ENCODE data around the gene PCNT. TPM values are rescaled to one million over a fixed set of nuclear protein-coding genes. Genes with fewer than 3 reads are reported as not detected.

Gene PCNT
- total and polyA plus RNA-seq, 10 of the 15 experiments (the other 5 are each of a cell fraction or from before 2014, with no cell fraction given): 2.9 to 39.6 (median 20.5) TPM

- TF ChIP-seq SP1 (IDR thresholded peaks at IDR 0.05; ENCODE audit: low read depth, low read length) (no peak), IKZF2 (IDR thresholded peaks at IDR 0.05) (no peak), ZBTB11 (CRISPR knock-in tag; IDR thresholded peaks at IDR 0.05) (no peak), CBFB (IDR thresholded peaks at IDR 0.05; ENCODE audit: low read depth) (no peak), BCL11A (IDR thresholded peaks at IDR 0.05; ENCODE audit: low read depth, low read length) (no peak)
- TF ChIP-seq, protein P1, sequence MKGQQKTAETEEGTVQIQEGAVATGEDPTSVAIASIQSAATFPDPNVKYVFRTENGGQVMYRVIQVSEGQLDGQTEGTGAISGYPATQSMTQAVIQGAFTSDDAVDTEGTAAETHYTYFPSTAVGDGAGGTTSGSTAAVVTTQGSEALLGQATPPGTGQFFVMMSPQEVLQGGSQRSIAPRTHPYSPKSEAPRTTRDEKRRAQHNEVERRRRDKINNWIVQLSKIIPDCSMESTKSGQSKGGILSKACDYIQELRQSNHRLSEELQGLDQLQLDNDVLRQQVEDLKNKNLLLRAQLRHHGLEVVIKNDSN (IDR thresholded peaks at IDR 0.05; ENCODE audit: borderline replicate concordance, extremely low read length, insufficient read depth, low read depth, low read length): no peak
Observed at GRCh38 chr21:46391773-46392172, 67.8 kb downstream of the PCNT start (continued).

GRCh38 chr21:46392921-46393320 lies 69.0 kb downstream of the PCNT start:
- no peaks in the 10 kb centered on the region for H3K9me3 ChIP-seq (replicated peaks; ENCODE audit: control insufficient read depth, insufficient read depth, low read length)
- H3K79me2 ChIP-seq (ENCODE audit: control insufficient read depth, insufficient read depth, low read length): no peaks in the 10 kb centered on the region
- no peak for ATAC-seq
- RAD21 ChIA-PET (ENCODE audit: unreplicated experiment): no interaction called here
- SMC1A ChIA-PET (ENCODE audit: uncharacterized antibody, unreplicated experiment): no interaction called here
- no peak overlapping the region for H3K4me3 ChIP-seq
- CTCF ChIA-PET: no interaction called here
- no peaks in the 10 kb centered on the region for H4K20me1 ChIP-seq (ENCODE audit: control insufficient read depth, insufficient read depth)
- no TSS peak for BruUV-seq (replicated peaks)
- H3K4me2 ChIP-seq (ENCODE audit: control insufficient read depth, insufficient read depth): no peak overlapping the region
- no peak overlapping the region for H3K9ac ChIP-seq (ENCODE audit: control insufficient read depth, insufficient read depth, low read length)
- no peak for FAIRE-seq
- H3K36me3 ChIP-seq (ENCODE audit: control insufficient read depth in 2 of 2, insufficient read depth in 2 of 2, low read length in 1 of 2): peaks cover 0 to 38% of the 10 kb centered on the region in 2 experiments; a peak in 3 of 4 replicates
- H3K27me3 ChIP-seq (replicated peaks in 1 of 2; ENCODE audit: control insufficient read depth in 2 of 2, insufficient read depth in 2 of 2, low read length in 1 of 2): no peaks in the 10 kb centered on the region
- POLR2A ChIA-PET: no interaction called here
- no peak overlapping the region for H2AFZ ChIP-seq (ENCODE audit: control insufficient read depth, low read depth, low read length)
- in situ Hi-C loops (cut with MboI) (no loop called here), intact Hi-C loops (cut with micrococcal nuclease; ENCODE audit: unreplicated experiment) (no loop called here)
- no peak for DNase-seq (ENCODE audit: low read depth, low spot score)
- H3K4me1 ChIP-seq (ENCODE audit: control insufficient read depth, insufficient read depth, low read length): no peaks in the 10 kb centered on the region
- H3K27ac ChIP-seq (ENCODE audit: control insufficient read depth, insufficient read depth): no peak overlapping the region
- WGBS (ENCODE audit: insufficient coverage, insufficient replicate concordance, low lambda C conversion rate, missing lambda C conversion rate): 92% methylated on average over 13 of the region's 13 CpGs
- TF ChIP-seq SIX5 (IDR thresholded peaks at IDR 0.05; ENCODE audit: low read depth, low read length, severe bottlenecking) (no peak), SUZ12 (IDR thresholded peaks at IDR 0.05; ENCODE audit: unreplicated experiment) (no peak), CBX3 (IDR thresholded peaks at IDR 0.05; ENCODE audit: borderline replicate concordance, low read depth) (no peak), SRF (IDR thresholded peaks at IDR 0.05; ENCODE audit: low read depth in 2 of 2, low read length in 2 of 2) (no peak), ETV6 (conservative IDR thresholded peaks at IDR 0.05 in 1 of 2, IDR thresholded peaks at IDR 0.05 in 1 of 2; ENCODE audit: borderline replicate concordance in 1 of 2, low read depth in 1 of 2) (no peak), FOXM1 (IDR thresholded peaks at IDR 0.05; ENCODE audit: low read depth, low read length) (no peak), ASH2L (IDR thresholded peaks at IDR 0.05; ENCODE audit: borderline replicate concordance, low read depth) (no peak)
- TF ChIP-seq, protein P2, sequence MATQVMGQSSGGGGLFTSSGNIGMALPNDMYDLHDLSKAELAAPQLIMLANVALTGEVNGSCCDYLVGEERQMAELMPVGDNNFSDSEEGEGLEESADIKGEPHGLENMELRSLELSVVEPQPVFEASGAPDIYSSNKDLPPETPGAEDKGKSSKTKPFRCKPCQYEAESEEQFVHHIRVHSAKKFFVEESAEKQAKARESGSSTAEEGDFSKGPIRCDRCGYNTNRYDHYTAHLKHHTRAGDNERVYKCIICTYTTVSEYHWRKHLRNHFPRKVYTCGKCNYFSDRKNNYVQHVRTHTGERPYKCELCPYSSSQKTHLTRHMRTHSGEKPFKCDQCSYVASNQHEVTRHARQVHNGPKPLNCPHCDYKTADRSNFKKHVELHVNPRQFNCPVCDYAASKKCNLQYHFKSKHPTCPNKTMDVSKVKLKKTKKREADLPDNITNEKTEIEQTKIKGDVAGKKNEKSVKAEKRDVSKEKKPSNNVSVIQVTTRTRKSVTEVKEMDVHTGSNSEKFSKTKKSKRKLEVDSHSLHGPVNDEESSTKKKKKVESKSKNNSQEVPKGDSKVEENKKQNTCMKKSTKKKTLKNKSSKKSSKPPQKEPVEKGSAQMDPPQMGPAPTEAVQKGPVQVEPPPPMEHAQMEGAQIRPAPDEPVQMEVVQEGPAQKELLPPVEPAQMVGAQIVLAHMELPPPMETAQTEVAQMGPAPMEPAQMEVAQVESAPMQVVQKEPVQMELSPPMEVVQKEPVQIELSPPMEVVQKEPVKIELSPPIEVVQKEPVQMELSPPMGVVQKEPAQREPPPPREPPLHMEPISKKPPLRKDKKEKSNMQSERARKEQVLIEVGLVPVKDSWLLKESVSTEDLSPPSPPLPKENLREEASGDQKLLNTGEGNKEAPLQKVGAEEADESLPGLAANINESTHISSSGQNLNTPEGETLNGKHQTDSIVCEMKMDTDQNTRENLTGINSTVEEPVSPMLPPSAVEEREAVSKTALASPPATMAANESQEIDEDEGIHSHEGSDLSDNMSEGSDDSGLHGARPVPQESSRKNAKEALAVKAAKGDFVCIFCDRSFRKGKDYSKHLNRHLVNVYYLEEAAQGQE (IDR thresholded peaks at IDR 0.05; ENCODE audit: low read depth, low read length): no peak
